ENCODE data around the gene ARRDC4. TPM values are rescaled to one million over a fixed set of nuclear protein-coding genes. Genes with fewer than 3 reads are reported as not detected.
A peak's percentile ranks its signal among the peaks of the same experiment; 100 is the strongest.

The ARRDC4 gene
- total RNA-seq, 4 donors from 2014 or later, result 10.2 to 45.1 (median 25.0) TPM

GRCh38 chr15:97955529-97955928, 5.0 kb upstream of the ARRDC4 start:
- intact Hi-C loops (cut with DNase I; ENCODE audit: low total_unique reads), result no loop called here
- H3K27me3 ChIP-seq, result peaks cover 0 to 5% of the 10 kb centered on the region in 2 donors
- TF ChIP-seq CTCF (IDR thresholded peaks at IDR 0.05), result no peak
- no peak for TF ChIP-seq POLR2A (IDR thresholded peaks at IDR 0.05)
- H3K27ac ChIP-seq, result no peak overlapping the region
- DNase-seq, result no peak
- H3K4me3 ChIP-seq, result no peak overlapping the region
- no peaks in the 10 kb centered on the region for H3K36me3 ChIP-seq
- H3K4me1 ChIP-seq, result no peaks in the 10 kb centered on the region
- no peaks in the 10 kb centered on the region for H3K9me3 ChIP-seq

GRCh38 chr15:97959724-97960363, 659 bp upstream of the ARRDC4 start:
- peak overlapping the region; percentile 66 to 75 for H3K27ac ChIP-seq
- peaks cover 0 to 13% of the 10 kb centered on the region in 2 donors for H3K4me1 ChIP-seq

GRCh38 chr15:97961067-97961954, 808 bp downstream of the ARRDC4 start:
- DNase-seq, result peak; percentile 59 to 60
- no peaks in the 10 kb centered on the region for H3K27me3 ChIP-seq
- H3K9me3 ChIP-seq, result no peaks in the 10 kb centered on the region
- peak overlapping the region; percentile 87 to 97 for H3K27ac ChIP-seq
- H3K36me3 ChIP-seq, result no peaks in the 10 kb centered on the region
- TF ChIP-seq CTCF (IDR thresholded peaks at IDR 0.05), result no peak
- peak in 1 of 2 donors; percentile 25 for TF ChIP-seq POLR2A (IDR thresholded peaks at IDR 0.05)
- intact Hi-C loops (cut with DNase I; ENCODE audit: low total_unique reads), result no loop called here
- peak overlapping the region; percentile 81 to 99 for H3K4me3 ChIP-seq
- peaks cover 0 to 13% of the 10 kb centered on the region in 2 donors for H3K4me1 ChIP-seq

More at GRCh38 chr15:97959724-97960363, 659 bp upstream of the ARRDC4 start:
- no peak for DNase-seq
- Histone ChIP-seq H3K4me3 (peak overlapping the region; percentile 34 to 44), H3K9me3 (no peaks in the 10 kb centered on the region), H3K36me3 (no peaks in the 10 kb centered on the region), H3K27me3 (no peaks in the 10 kb centered on the region)
- TF ChIP-seq POLR2A (IDR thresholded peaks at IDR 0.05) (no peak), CTCF (IDR thresholded peaks at IDR 0.05) (no peak)
- intact Hi-C loops (cut with DNase I; ENCODE audit: low total_unique reads), result no loop called here

- intact Hi-C loops (cut with DNase I; ENCODE audit: low total_unique reads), result no loop called here
Observed at GRCh38 chr15:97962263-97962662, 1.8 kb downstream of the ARRDC4 start.

More at GRCh38 chr15:97962263-97962662, 1.8 kb downstream of the ARRDC4 start:
- H3K9me3 ChIP-seq, result no peaks in the 10 kb centered on the region
- no peaks in the 10 kb centered on the region for H3K27me3 ChIP-seq
- no peaks in the 10 kb centered on the region for H3K36me3 ChIP-seq
- TF ChIP-seq CTCF (IDR thresholded peaks at IDR 0.05), result no peak
- peak overlapping the region in 1 of 2 donors; percentile 99 for H3K4me3 ChIP-seq
- H3K27ac ChIP-seq, result no peak overlapping the region
- H3K4me1 ChIP-seq, result peaks cover 0 to 18% of the 10 kb centered on the region in 2 donors
- DNase-seq, result no peak

Measured in uterus (tissue), 4 donors.